Motor neuron (in vitro differentiated cells): ENCODE measurements around the gene NMNAT1. TPM values are rescaled to one million over a fixed set of nuclear protein-coding genes. Genes with fewer than 3 reads are reported as not detected.
"Not testable (repeated sequence)": the region's sequence is repeated elsewhere in the genome, so short reads cannot be mapped to it uniquely, and the experiment has no call there.

Experiments used
- ATAC-seq, 8 experiments: fragments of 200-7000 bp; cut with Tn5 transposase; replicated peaks in 6 of 8; 2 replicates each; pipeline ENCODE4 v1.8.0; 2021; ENCODE audit warnings: mild to moderate bottlenecking in 8 of 8, moderate library complexity in 8 of 8
- H3K27ac ChIP-seq, 2 donors: fragments of 250-450 bp; sonication (Bioruptor Pico); 2 replicates each; pipeline ENCODE4 v1.9.0; 2021; ENCODE audit warnings: antibody characterized with exemption in 2 of 2, mild to moderate bottlenecking in 2 of 2, moderate library complexity in 1 of 2
- H3K4me1 ChIP-seq, 2 donors: fragments of 250-450 bp; sonication (Bioruptor Pico); replicated peaks in 1 of 2; 2 replicates each; pipeline ENCODE4 v1.6.1; 2021; ENCODE audit warnings: antibody characterized with exemption in 2 of 2, mild to moderate bottlenecking in 2 of 2, moderate library complexity in 1 of 2
- H3K4me3 ChIP-seq, 5 donors: fragments of 250-450 bp; sonication (Bioruptor Pico); 2 replicates each; pipeline ENCODE4 v1.9.0; 2021; ENCODE audit warnings: antibody characterized with exemption in 5 of 5, mild to moderate bottlenecking in 5 of 5, moderate library complexity in 4 of 5
- WGBS, 10 experiments: fragments of 450-650 bp; shearing (Covaris generic); methylation state at CpG; one replicate each; pipeline ENCODE4 v1.0.0; 2022; 5-methylcytosine and 5-hydroxymethylcytosine counted together
- in situ Hi-C, 9 experiments: fragments of 400-800 bp; cut with MboI; loops; one replicate each; pipeline ENCODE4 v1.15.0; 2021; ENCODE audit warnings: low sequenced_read_pairs in 9 of 9, low pct_unique_long_range_greater_than_20kb in 2 of 9; ENCODE audit not compliant: unreplicated experiment in 9 of 9
- total RNA-seq, 8 experiments: library from RNA; unstranded; fragments of 300-600 nt; gene quantifications; 2 replicates each; pipeline versions ENCODE4 v1.2.3 to v1.2.4, GENCODE V29; 2022

The NMNAT1 gene
- total RNA-seq, 8 experiments from 2014 or later = 7.4 to 16.3 (median 9.4) TPM

- Histone ChIP-seq H3K4me1 (peaks cover 0 to 2% of the 10 kb centered on the region in 2 donors), H3K27ac (no peak overlapping the region), H3K4me3 (no peak overlapping the region)
- ATAC-seq = no peak
- in situ Hi-C loops = no loop called here
- WGBS, 10 experiments = 40 to 80% (median 72%) methylated on average over 2 to 7 of the region's 8 CpGs; no CpG with 5 or more reads in 2 of the 10 experiments
These were observed 57.9 kb downstream of the NMNAT1 start for GRCh38 chr1:10001016-10001665.

GRCh38 chr1:10005248-10005647 is 62.0 kb downstream of the NMNAT1 start:
- H3K4me1 ChIP-seq, in situ Hi-C loops, ATAC-seq, H3K4me3 ChIP-seq, H3K27ac ChIP-seq: not testable (repeated sequence)
- 20 to 100% (median 80%) methylated on average over 1 to 8 of the region's 8 CpGs; no CpG with 5 or more reads in 1 of the 10 experiments for WGBS, 10 experiments

- Histone ChIP-seq H3K4me1 (no peaks in the 10 kb centered on the region), H3K4me3 (no peak overlapping the region), H3K27ac (no peak overlapping the region)
- ATAC-seq = no peak
- 33 to 79% (median 57%) methylated on average over 1 to 4 of the region's 4 CpGs; no CpG with 5 or more reads in 1 of the 10 experiments for WGBS, 10 experiments
- in situ Hi-C loops = no loop called here
These were observed 63.9 kb downstream of the NMNAT1 start for GRCh38 chr1:10007169-10007568.

- Histone ChIP-seq H3K4me3 (no peak overlapping the region), H3K4me1 (no peaks in the 10 kb centered on the region), H3K27ac (no peak overlapping the region)
- in situ Hi-C loops = no loop called here
- ATAC-seq = no peak
- WGBS, 10 experiments = 0 to 94% (median 71%) methylated on average over 1 to 5 of the region's 5 CpGs
These were observed 70.7 kb downstream of the NMNAT1 start for GRCh38 chr1:10014016-10014415.

- Histone ChIP-seq H3K4me3 (no peak overlapping the region), H3K27ac (no peak overlapping the region), H3K4me1 (no peaks in the 10 kb centered on the region)
- in situ Hi-C loops = no loop called here
- no peak for ATAC-seq
These were observed 76.3 kb downstream of the NMNAT1 start for GRCh38 chr1:10019561-10019960.

GRCh38 chr1:10020086-10020485 is 76.8 kb downstream of the NMNAT1 start:
- Histone ChIP-seq H3K4me3 (no peak overlapping the region), H3K27ac (no peak overlapping the region), H3K4me1 (no peaks in the 10 kb centered on the region)
- 66 to 94% (median 84%) methylated on average over 3 of the region's 3 CpGs; no CpG with 5 or more reads in 5 of the 10 experiments for WGBS, 10 experiments
- ATAC-seq = no peak
- in situ Hi-C loops = no loop called here

- H3K4me1 ChIP-seq, in situ Hi-C loops, H3K4me3 ChIP-seq, H3K27ac ChIP-seq: not testable (repeated sequence)
- 0 to 94% (median 80%) methylated on average over 1 to 2 of the region's 2 CpGs; no CpG with 5 or more reads in 3 of the 10 experiments for WGBS, 10 experiments
- ATAC-seq = peak in 1 of 8 experiments; percentile 23
These were observed 77.4 kb downstream of the NMNAT1 start for GRCh38 chr1:10020678-10021077.

- WGBS, 10 experiments = 28 to 94% (median 86%) methylated on average over 2 to 4 of the region's 4 CpGs; no CpG with 5 or more reads in 3 of the 10 experiments
- H3K4me1 ChIP-seq, H3K4me3 ChIP-seq, H3K27ac ChIP-seq, in situ Hi-C loops, ATAC-seq: not testable (repeated sequence)
These were observed 78.7 kb downstream of the NMNAT1 start for GRCh38 chr1:10021992-10022391.

- Histone ChIP-seq H3K27ac (no peak overlapping the region), H3K4me3 (no peak overlapping the region), H3K4me1 (no peaks in the 10 kb centered on the region)
- 68 to 93% (median 80%) methylated on average over 1 to 7 of the region's 7 CpGs; no CpG with 5 or more reads in 3 of the 10 experiments for WGBS, 10 experiments
- ATAC-seq = no peak
- in situ Hi-C loops = no loop called here
These were observed 79.4 kb downstream of the NMNAT1 start for GRCh38 chr1:10022656-10023055.

- no peak overlapping the region for H3K27ac ChIP-seq
- in situ Hi-C loops = no loop called here
- no peaks in the 10 kb centered on the region for H3K4me1 ChIP-seq
- 0 to 100% (median 50%) methylated on average over 1 to 2 of the region's 2 CpGs; no CpG with 5 or more reads in 1 of the 10 experiments for WGBS, 10 experiments
- no peak for ATAC-seq
- H3K4me3 ChIP-seq = no peak overlapping the region
These were observed 82.1 kb downstream of the NMNAT1 start for GRCh38 chr1:10025354-10025753.

- in situ Hi-C loops = no loop called here
- Histone ChIP-seq H3K27ac (no peak overlapping the region), H3K4me3 (no peak overlapping the region), H3K4me1 (peaks cover under 1 to 1% of the 10 kb centered on the region in 2 donors)
- ATAC-seq = no peak
These were observed 83.8 kb downstream of the NMNAT1 start for GRCh38 chr1:10027027-10027426.

GRCh38 chr1:10028956-10029500 is 85.8 kb downstream of the NMNAT1 start:
- H3K4me1 ChIP-seq, H3K27ac ChIP-seq, H3K4me3 ChIP-seq, ATAC-seq, in situ Hi-C loops: not testable (repeated sequence)
- WGBS, 10 experiments = 90% methylated on average over 2 of the region's 24 CpGs; no CpG with 5 or more reads in 9 of the 10 experiments

GRCh38 chr1:10031461-10031860 is 88.2 kb downstream of the NMNAT1 start:
- in situ Hi-C loops = no loop called here
- H3K27ac ChIP-seq = no peak overlapping the region

More at GRCh38 chr1:10031461-10031860, 88.2 kb downstream of the NMNAT1 start:
- peaks cover 3 to 12% of the 10 kb centered on the region in 2 donors for H3K4me1 ChIP-seq
- H3K4me3 ChIP-seq = no peak overlapping the region
- WGBS, 10 experiments = 40 to 100% (median 100%) methylated on average over 1 to 3 of the region's 3 CpGs; no CpG with 5 or more reads in 2 of the 10 experiments
- no peak for ATAC-seq
